Activated T-helper 1 cell treated with anti-CD3 and anti-CD28 coated beads, Interleukin-2, amount 50 U/mL, for 16 hours (primary cell): ENCODE data around the gene CDK5RAP2.
A peak's percentile ranks its signal among the peaks of the same experiment; 100 is the strongest.
"Not testable (repeated sequence)": the region's sequence is repeated elsewhere in the genome, so short reads cannot be mapped to it uniquely, and the experiment has no call there.

ENCODE experiments used
- DNase-seq, 2 donors: peaks; one replicate each; pipeline ENCODE4 v3.0.0-alpha.2; 2020; ENCODE audit warnings: low read depth in 1 of 2, low spot score in 1 of 2

CDK5RAP2 gene

GRCh38 chr9:120580051-120580896 lies at the start of gene CDK5RAP2:
CDK5RAP2 (minus strand) TSS chr9:120580167; CDS start chr9:120579978, 189 bp downstream.
- peak; percentile 81 to 86 for DNase-seq

GRCh38 chr9:120628925-120629497 lies 49.0 kb upstream of the CDK5RAP2 start:
- not testable (repeated sequence) for DNase-seq

GRCh38 chr9:120628207-120628924 lies 48.4 kb upstream of the CDK5RAP2 start:
- no peak for DNase-seq

GRCh38 chr9:120627073-120627472 lies 47.1 kb upstream of the CDK5RAP2 start:
- no peak for DNase-seq

DNA sequence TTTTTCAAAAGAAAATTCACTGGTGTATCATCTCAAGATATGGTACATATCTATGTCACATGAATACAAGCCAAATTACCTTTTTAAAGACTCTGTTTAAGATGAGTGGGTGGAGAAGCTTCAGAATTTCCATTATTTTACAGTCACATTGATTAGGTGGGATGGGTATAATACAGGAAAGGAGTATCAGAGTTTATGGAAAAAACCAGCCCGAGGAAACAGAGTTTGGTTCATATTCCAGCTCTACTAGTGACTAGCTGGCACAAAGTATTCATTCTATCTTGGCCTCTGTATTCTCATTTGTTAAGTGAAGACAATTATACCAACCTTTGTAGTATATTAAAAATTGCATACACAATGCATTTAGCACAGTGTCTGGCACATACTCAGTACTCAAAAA lies 46.5 kb upstream of the CDK5RAP2 start:
- no peak for DNase-seq

GRCh38 chr9:120625222-120625621 lies 45.3 kb upstream of the CDK5RAP2 start:
- DNase-seq, result no peak

DNA sequence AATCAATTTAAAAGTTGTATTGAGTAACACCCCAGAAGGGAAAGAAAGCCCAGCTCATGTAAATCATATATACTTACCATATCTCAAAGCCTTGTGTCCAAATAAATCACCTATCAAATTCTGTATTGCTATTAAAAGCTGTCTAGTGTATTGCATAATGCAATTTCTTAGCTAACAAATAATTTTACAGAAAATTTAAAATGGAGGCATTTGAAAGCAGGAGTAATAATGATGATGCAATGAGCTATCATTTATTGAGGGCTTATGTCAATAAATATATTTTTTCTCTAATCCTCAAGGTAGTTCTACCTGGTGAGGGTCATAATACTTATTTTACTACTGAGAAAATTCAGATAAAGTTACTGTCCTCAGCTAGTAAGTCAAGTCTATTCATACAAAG lies 42.8 kb upstream of the CDK5RAP2 start:
- DNase-seq, result no peak

DNA sequence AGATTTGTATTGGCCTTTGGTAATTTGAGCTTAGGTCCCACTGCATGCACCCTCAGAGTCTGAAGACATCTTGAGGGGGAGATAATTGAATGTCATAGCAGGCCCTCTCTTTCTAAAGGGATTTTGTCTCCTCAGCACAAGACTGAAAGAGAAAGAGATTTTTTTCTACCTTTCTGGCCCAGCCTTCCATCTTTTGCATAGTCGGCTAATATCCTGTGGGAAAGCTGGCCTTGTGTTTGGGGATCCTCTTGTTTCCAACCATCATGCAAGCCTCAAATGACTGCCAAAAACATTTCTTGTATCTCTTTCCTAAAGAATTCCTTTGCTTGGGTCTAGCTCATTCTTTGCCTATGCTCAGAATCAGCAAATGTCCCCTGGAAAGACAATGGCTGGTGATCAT lies 42.0 kb upstream of the CDK5RAP2 start:
- no peak for DNase-seq

- DNase-seq, result peak in 1 of 2 donors; percentile 10
Observed at GRCh38 chr9:120619751-120620655, 40.0 kb upstream of the CDK5RAP2 start.

GRCh38 chr9:120616966-120617935 lies 37.3 kb upstream of the CDK5RAP2 start:
- no peak for DNase-seq

GRCh38 chr9:120612218-120612617 lies 32.3 kb upstream of the CDK5RAP2 start:
- no peak for DNase-seq

DNA sequence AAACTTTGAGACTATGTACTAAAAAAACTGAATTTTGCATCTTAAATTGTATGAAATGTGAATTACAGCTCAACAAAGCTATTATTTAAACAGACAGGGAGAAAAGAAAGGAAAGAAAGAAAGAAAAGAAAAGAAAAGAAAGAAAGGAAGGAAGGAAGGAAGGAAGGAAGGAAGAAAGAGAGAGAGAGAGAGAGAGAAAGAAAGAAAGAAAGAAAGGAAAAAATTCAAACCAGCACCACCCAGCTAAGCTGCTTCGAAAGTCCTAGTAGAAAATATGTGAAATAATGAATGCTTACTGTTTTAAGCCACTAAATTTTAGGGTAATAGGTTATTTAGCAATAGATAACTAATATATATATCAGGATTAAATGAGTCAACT lies 31.7 kb upstream of the CDK5RAP2 start:
- no peak for DNase-seq

- no peak for DNase-seq
Observed at GRCh38 chr9:120610975-120611689, 31.2 kb upstream of the CDK5RAP2 start.

GRCh38 chr9:120609636-120610035 lies 29.7 kb upstream of the CDK5RAP2 start:
- no peak for DNase-seq

DNA sequence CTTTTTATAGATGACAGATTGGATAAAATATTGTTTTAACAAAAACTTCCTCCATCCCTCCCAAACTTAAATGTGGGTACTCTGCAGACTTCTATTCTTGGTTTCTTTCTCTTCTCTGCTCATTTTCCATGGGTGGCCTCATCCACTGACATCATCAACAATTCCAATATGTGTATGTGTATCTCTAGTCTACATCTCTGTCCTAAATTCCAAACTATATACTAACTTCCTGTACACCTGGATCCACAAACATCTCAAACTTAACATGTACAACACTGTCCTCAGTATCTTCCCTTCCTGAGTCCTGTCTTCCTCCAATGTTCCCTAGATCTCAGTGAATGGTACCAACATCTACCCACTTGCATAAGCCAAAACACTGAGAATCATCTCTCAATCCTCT lies 28.5 kb upstream of the CDK5RAP2 start:
- no peak for DNase-seq

DNA sequence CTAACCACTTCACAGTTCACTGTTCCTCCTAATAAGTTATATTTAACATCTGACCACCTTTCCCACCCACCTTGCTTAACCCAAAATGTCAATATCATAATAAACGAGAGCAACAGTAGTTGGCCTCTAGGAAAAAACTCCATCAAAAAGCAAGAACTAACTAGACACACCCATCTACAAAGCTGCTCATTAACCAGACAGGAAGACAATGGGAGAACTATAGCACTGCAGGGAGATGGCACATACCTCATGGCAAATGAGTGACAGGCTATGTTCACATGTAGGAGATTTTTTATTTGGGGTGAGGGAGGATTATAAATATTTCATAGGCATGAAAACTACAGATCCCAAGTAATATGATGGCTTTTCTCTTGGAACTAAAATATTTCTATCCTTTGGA lies 23.6 kb upstream of the CDK5RAP2 start:
- DNase-seq, result no peak

GRCh38 chr9:120603010-120603409 lies 23.0 kb upstream of the CDK5RAP2 start:
- no peak for DNase-seq

GRCh38 chr9:120593955-120594277 lies 13.9 kb upstream of the CDK5RAP2 start:
- no peak for DNase-seq

- DNase-seq, result no peak
Observed at GRCh38 chr9:120593250-120593954, 13.4 kb upstream of the CDK5RAP2 start.
